Astrocyte of the cerebellum (primary cell): ENCODE results near the gene NFIA.

Source experiments
- DNase-seq: peaks from one replicate; pipeline ENCODE4 v3.0.0-alpha.2; 2011; ENCODE audit warnings: low read depth
- H3K4me3 ChIP-seq: 2 replicates; pipeline ENCODE4 v1.5.1; 2011; ENCODE audit warnings: mild to moderate bottlenecking, low read depth, low read length, moderate library complexity
- in situ Hi-C: cut with HindIII; loops from 2 replicates; pipeline ENCODE4 v1.10.0; 2017; ENCODE audit warnings: low sequenced_read_pairs
- TF ChIP-seq, protein P1 (sequence below): IDR thresholded peaks from 2 replicates; pipeline ENCODE4 v1.5.1; 2012; ENCODE audit warnings: low read length, low read depth, moderate library complexity, mild to moderate bottlenecking; ENCODE audit errors: missing control alignments

NFIA gene

GRCh38 chr1:61397935-61398334 is 315.6 kb downstream of the NFIA start:
- in situ Hi-C loops: no loop called here
- H3K4me3 ChIP-seq: no peak overlapping the region
- DNase-seq: peak; percentile 97
- TF ChIP-seq, protein P1, sequence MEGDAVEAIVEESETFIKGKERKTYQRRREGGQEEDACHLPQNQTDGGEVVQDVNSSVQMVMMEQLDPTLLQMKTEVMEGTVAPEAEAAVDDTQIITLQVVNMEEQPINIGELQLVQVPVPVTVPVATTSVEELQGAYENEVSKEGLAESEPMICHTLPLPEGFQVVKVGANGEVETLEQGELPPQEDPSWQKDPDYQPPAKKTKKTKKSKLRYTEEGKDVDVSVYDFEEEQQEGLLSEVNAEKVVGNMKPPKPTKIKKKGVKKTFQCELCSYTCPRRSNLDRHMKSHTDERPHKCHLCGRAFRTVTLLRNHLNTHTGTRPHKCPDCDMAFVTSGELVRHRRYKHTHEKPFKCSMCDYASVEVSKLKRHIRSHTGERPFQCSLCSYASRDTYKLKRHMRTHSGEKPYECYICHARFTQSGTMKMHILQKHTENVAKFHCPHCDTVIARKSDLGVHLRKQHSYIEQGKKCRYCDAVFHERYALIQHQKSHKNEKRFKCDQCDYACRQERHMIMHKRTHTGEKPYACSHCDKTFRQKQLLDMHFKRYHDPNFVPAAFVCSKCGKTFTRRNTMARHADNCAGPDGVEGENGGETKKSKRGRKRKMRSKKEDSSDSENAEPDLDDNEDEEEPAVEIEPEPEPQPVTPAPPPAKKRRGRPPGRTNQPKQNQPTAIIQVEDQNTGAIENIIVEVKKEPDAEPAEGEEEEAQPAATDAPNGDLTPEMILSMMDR: no peak

DNA sequence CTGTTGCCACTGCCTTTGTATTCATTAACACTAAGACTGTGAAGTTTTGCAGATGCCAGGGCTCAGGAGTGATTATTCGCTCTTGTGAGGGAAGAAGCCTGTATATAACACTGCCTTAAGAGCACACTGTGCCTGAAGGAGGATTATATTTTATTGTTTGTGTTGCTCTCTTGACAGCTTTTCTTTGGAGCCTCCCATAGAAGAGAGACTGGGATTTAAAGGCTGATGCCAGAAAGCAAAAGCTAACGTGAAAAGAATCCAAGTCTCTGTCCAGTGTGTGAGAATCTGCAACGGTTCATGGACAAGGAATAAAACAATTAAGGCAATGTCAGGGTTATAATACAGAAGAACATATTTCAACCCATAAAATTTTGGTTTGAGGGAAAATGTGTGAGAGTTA is 316.8 kb downstream of the NFIA start:
- DNase-seq: no peak
- in situ Hi-C loops: no loop called here
- no peak overlapping the region for H3K4me3 ChIP-seq
- TF ChIP-seq, protein P1: no peak

DNA sequence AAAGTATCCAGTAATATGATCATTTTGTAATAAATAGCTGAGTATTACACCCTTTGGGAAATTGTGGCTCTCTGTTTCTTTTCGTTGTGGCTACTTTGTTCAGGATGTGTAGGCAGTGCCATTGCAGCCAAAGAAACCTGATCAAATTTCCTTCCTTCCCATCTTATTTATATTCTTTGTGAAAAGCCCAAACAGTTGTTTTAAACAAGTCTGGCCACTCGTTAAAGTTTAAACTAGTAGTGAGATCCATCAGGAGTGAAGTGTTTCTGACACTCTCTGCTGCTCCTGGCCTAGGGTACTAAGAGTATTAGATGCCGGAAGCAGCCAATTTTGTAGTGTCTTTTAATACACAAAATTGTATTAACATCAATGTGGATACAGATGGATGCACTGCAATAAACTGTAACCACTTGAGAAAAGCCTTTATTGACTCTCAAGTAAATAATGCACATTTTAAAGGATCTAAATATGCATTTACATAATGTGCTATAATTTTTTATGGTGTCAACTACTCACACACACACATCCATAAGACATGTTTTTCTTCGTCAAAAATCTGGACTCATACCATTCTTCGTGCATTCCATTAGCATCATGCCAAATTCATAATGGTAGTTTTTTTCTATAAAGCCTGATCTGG is 317.9 kb downstream of the NFIA start:
- in situ Hi-C loops: no loop called here
- no peak for DNase-seq

DNA sequence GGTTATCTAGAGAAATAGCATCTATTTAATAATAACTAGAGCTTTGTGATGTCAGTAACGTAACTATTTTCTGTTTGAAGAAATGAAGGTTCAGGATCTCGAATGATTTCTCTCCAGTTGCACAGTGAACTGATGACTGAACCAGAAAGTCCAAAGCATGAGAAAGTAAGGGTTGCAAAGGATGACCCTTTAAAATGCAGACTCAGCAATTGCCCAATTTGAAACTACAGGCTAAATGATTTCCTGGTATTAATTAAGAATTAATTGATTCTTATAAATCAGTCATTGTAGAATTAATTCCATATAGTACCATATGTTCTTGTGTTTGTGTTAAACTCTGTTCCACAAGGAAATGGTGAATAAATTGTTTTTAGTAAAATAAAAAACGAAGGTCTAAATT is 318.6 kb downstream of the NFIA start:
- DNase-seq: no peak
- in situ Hi-C loops: no loop called here

More for the DNA sequence above, 317.9 kb downstream of the NFIA start:
- no peak overlapping the region for H3K4me3 ChIP-seq
- TF ChIP-seq, protein P1: no peak

DNA sequence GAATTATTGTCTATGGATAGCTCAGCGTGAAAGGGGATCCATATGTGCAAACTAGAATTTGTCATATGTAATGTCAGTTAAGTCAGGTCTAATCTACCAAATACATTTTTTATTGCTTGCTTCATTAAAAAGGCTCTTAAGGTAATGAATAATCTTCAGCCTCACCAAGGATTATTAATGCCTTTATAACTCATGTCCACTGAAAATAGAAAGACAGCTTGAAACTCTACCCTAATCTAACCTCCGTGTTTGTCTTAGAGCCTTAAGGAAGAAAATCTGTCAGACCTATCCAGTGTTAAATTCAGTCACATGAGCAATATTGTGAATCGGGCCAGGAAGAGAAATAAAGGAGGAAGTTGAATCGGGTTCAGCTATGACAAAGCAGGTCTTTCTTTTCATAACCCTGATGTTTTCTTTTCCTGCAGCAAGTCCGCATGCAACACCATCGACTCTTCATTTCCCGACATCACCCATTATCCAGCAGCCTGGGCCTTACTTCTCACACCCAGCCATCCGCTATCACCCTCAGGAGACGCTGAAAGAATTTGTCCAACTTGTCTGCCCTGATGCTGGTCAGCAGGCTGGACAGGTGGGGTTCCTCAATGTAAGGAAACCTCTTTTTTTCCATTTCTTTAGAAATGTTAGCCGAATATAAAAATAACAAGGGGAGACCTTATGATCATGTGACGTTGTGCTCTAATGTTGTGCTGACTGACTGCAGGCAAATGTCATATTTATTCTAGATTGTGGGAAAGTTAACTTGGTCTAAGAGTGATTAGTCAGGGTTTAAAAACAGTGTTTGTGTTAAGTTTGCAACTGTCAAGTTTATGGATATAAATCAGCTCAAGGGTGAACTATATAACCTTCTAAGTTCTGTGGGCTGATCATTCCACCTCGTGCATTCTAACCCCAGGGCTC is 321.6 kb downstream of the NFIA start:
- DNase-seq: no peak
- TF ChIP-seq, protein P1: no peak
- no peak overlapping the region for H3K4me3 ChIP-seq
- in situ Hi-C loops: no loop called here

More for the DNA sequence above, 318.6 kb downstream of the NFIA start:
- TF ChIP-seq, protein P1: no peak
- H3K4me3 ChIP-seq: no peak overlapping the region

DNA sequence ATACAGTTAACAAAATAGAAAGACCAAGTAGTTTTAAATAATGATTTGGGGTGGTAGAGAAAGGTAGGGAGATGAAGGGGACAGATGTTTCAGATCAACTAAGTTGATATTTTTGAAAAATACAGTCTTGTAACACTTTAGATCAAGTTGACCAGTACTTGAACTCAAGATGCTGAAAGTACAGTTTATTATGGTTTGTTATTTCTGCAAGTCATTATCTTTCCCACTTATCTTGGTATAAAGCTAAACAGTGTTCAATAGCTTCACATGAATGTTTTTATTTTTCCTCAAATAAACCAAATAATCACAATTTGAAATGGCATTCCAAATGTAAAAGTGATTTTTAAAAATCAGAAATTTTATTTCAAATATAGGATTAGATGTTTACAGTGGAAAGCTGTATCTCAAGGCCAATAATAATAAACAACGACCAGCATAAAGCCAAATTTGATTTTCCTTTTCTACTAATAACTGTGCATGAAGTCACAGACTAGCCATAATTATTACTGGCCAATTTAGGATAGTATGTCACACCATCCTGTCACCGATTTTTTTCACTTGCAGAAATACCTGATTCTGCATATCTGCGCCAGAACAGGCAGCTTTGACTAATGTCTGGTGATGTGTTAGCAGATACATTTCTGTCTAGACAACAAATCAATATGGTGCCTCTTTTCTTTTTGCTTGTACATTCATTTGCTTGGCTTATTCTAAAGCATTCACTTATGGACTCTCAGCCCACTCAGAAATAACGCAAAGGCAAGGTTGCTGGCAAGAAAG is 322.4 kb downstream of the NFIA start:
- DNase-seq: no peak
- TF ChIP-seq, protein P1: no peak
- H3K4me3 ChIP-seq: no peak overlapping the region
- in situ Hi-C loops: no loop called here
